Peyer's patch (tissue), 4 donors: ENCODE data around the gene LYST. TPM values are rescaled to one million over a fixed set of nuclear protein-coding genes. Genes with fewer than 3 reads are reported as not detected.
"Not testable (repeated sequence)": the region's sequence is repeated elsewhere in the genome, so short reads cannot be mapped to it uniquely, and the experiment has no call there.

Source experiments
- DNase-seq, 3 donors: peaks; one replicate each; pipeline ENCODE4 v3.0.0-alpha.2; 2017 to 2019
- H3K27ac ChIP-seq, 4 donors: fragments of 200-600 bp; sonication (generic); one replicate each; pipeline ENCODE4 v1.5.1; 2016 to 2019
- H3K27me3 ChIP-seq, 2 donors: fragments of 200-600 bp; sonication (generic); one replicate each; pipeline ENCODE4 v1.5.1; 2019
- H3K36me3 ChIP-seq, 3 donors: fragments of 200-600 bp; sonication (generic); one replicate each; pipeline ENCODE4 v1.5.1; 2016 to 2019
- H3K4me1 ChIP-seq, 4 donors: fragments of 200-600 bp; sonication (generic); one replicate each; pipeline ENCODE4 v1.5.1; 2016 to 2019
- H3K4me3 ChIP-seq, 4 donors: fragments of 200-600 bp; sonication (generic); 1 replicate in 3 of 4; 2 replicates in 1 of 4; pipeline ENCODE4 v1.5.1; 2016 to 2019; ENCODE audit warnings: mild to moderate bottlenecking in 1 of 4
- H3K9me3 ChIP-seq, 4 donors: fragments of 200-600 bp; sonication (generic); one replicate each; pipeline ENCODE4 v1.5.1; 2016 to 2019; ENCODE audit warnings: mild to moderate bottlenecking in 1 of 4
- POLR2A ChIP-seq, 2 donors: fragments of 450-650 bp; IDR thresholded peaks; one replicate each; pipeline ENCODE4 v1.5.1; 2017; ENCODE audit warnings: antibody characterized with exemption in 2 of 2, mild to moderate bottlenecking in 2 of 2, moderate library complexity in 2 of 2
- total RNA-seq, 4 donors: library from RNA; depleted of rRNA; stranded (reverse); fragments of >200 nt; gene quantifications; one replicate each; pipeline ENCODE4 v1.1.0, GENCODE V29; 2016
- TF ChIP-seq, protein P1 (sequence below), 6 experiments: fragments of 450-650 bp in 4 of 6; fragments of 200-600 bp in 2 of 6; sonication (generic) in 1 of 6; IDR thresholded peaks; one replicate each; pipeline ENCODE4 v1.5.1; 2017 to 2019; ENCODE audit warnings: antibody characterized with exemption in 6 of 6, mild to moderate bottlenecking in 3 of 6, moderate library complexity in 1 of 6

LYST gene, protein sequence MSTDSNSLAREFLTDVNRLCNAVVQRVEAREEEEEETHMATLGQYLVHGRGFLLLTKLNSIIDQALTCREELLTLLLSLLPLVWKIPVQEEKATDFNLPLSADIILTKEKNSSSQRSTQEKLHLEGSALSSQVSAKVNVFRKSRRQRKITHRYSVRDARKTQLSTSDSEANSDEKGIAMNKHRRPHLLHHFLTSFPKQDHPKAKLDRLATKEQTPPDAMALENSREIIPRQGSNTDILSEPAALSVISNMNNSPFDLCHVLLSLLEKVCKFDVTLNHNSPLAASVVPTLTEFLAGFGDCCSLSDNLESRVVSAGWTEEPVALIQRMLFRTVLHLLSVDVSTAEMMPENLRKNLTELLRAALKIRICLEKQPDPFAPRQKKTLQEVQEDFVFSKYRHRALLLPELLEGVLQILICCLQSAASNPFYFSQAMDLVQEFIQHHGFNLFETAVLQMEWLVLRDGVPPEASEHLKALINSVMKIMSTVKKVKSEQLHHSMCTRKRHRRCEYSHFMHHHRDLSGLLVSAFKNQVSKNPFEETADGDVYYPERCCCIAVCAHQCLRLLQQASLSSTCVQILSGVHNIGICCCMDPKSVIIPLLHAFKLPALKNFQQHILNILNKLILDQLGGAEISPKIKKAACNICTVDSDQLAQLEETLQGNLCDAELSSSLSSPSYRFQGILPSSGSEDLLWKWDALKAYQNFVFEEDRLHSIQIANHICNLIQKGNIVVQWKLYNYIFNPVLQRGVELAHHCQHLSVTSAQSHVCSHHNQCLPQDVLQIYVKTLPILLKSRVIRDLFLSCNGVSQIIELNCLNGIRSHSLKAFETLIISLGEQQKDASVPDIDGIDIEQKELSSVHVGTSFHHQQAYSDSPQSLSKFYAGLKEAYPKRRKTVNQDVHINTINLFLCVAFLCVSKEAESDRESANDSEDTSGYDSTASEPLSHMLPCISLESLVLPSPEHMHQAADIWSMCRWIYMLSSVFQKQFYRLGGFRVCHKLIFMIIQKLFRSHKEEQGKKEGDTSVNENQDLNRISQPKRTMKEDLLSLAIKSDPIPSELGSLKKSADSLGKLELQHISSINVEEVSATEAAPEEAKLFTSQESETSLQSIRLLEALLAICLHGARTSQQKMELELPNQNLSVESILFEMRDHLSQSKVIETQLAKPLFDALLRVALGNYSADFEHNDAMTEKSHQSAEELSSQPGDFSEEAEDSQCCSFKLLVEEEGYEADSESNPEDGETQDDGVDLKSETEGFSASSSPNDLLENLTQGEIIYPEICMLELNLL (N-terminal part only)
- 10 to 100 TPM; 27.8 to 68.5 (median 35.5) TPM for total RNA-seq

DNA sequence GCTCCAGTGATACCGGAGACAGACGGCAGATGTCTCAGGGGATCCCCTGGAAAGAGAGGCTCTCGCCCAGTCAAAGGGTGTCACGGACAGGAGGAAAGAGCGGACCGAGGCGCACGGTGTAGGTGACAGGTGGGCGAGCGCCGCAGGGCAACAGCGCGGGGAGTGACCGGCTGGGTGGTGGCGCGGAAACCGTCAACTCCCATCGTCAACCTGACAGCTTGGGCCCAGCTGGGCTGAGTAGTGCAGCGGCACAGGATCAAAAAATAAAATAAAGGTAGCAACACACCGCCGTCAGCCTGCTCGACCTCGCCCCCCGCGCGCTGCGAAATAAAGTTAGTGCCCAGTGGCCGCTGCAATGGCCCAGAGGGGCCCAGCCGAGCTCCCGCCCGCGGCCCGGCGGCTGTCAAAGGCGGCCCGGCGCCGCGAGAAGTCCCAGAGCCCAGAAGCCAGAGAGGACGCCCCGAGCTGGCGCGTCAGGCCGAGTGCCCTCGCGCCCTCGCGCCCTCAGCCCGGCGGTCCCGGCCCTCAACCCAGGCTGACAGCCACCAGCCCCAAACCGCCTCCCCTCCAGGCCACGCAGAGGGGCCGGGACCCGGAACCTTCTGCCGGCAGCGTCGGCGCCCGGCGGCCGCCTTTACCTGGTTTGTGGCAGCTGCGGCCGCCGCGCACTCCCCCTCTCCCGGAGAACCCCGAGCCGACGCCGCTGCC, at the start of gene LYST:
Gene LYST (minus strand): TSS at position 702 of the 708 bp plus-strand sequence. CDS start 36,489 bp downstream, outside the sequence.
- H3K4me3 ChIP-seq = peak within 1 kb of the TSS; percentile 58 to 99 (median 96)
- no peaks in the 10 kb centered on the region for H3K27me3 ChIP-seq
- TF ChIP-seq, protein P1, sequence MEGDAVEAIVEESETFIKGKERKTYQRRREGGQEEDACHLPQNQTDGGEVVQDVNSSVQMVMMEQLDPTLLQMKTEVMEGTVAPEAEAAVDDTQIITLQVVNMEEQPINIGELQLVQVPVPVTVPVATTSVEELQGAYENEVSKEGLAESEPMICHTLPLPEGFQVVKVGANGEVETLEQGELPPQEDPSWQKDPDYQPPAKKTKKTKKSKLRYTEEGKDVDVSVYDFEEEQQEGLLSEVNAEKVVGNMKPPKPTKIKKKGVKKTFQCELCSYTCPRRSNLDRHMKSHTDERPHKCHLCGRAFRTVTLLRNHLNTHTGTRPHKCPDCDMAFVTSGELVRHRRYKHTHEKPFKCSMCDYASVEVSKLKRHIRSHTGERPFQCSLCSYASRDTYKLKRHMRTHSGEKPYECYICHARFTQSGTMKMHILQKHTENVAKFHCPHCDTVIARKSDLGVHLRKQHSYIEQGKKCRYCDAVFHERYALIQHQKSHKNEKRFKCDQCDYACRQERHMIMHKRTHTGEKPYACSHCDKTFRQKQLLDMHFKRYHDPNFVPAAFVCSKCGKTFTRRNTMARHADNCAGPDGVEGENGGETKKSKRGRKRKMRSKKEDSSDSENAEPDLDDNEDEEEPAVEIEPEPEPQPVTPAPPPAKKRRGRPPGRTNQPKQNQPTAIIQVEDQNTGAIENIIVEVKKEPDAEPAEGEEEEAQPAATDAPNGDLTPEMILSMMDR (IDR thresholded peaks at IDR 0.05) = peak in 4 of 6 experiments; percentile 46 to 63 (median 56)
- TF ChIP-seq POLR2A (IDR thresholded peaks at IDR 0.05) = no peak
- DNase-seq = peak; percentile 62 to 83 (median 74)
- H3K4me1 ChIP-seq = peaks cover 0 to 26% (median 4%) of the 10 kb centered on the region in 4 donors
- no peaks in the 10 kb centered on the region for H3K36me3 ChIP-seq
- H3K9me3 ChIP-seq = no peaks in the 10 kb centered on the region
- H3K27ac ChIP-seq = peak within 1 kb of the TSS; percentile 72 to 99 (median 96)

DNA sequence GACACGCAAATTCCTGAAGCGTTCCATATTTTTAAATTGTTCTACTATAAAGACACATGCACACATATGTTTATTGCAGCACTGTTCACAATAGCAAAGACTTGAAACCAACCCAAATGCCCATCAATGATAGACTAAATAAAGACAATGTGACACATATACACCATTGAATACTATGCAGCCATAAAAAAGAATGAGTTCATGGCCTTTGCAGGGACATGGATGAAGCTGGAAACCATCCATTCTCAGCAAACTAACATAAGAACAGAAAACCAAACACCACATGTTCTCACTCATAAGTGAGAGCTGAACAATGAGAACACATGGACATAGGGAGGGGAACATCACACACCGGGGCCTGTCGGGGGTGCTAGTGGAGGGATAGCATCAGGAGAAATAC, 48.8 kb upstream of the LYST start:
- H3K9me3 ChIP-seq, H3K4me3 ChIP-seq, H3K36me3 ChIP-seq, DNase-seq, H3K27ac ChIP-seq, H3K27me3 ChIP-seq: not testable (repeated sequence)
- H3K4me1 ChIP-seq = peaks cover 0 to 30% (median 0%) of the 10 kb centered on the region in 4 donors

GRCh38 chr1:235913311-235913710, 46.6 kb upstream of the LYST start:
- Histone ChIP-seq H3K27me3 (no peaks in the 10 kb centered on the region), H3K36me3 (no peaks in the 10 kb centered on the region), H3K4me1 (peaks cover 0 to 15% (median 0%) of the 10 kb centered on the region in 4 donors), H3K9me3 (no peaks in the 10 kb centered on the region), H3K27ac (no peak overlapping the region), H3K4me3 (no peak overlapping the region)
- TF ChIP-seq POLR2A (IDR thresholded peaks at IDR 0.05) = no peak
- TF ChIP-seq, protein P1 (IDR thresholded peaks at IDR 0.05) = no peak
- DNase-seq = no peak

GRCh38 chr1:235911876-235912275, 45.2 kb upstream of the LYST start:
- no peaks in the 10 kb centered on the region for H3K9me3 ChIP-seq
- TF ChIP-seq, protein P1 (IDR thresholded peaks at IDR 0.05) = no peak
- no peak for TF ChIP-seq POLR2A (IDR thresholded peaks at IDR 0.05)

DNA sequence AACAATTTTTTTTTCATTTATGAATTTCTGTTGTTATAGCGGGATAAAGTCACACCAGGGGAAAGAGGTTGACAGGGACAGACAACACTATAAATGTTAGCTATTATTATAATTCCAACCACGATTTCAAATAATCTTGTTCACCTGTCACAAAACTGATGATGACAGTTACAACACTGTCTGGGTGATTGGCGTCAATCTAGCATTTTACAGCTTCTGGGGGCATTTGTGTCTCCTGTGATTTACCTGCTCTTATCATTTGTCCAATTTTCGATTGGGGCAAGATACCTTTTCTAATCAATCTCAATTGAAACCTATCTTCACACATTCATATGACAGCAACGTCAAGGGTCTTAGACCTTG, 44.6 kb upstream of the LYST start:
- Histone ChIP-seq H3K36me3 (no peaks in the 10 kb centered on the region), H3K9me3 (no peaks in the 10 kb centered on the region), H3K4me1 (peaks cover 0 to 5% (median 0%) of the 10 kb centered on the region in 4 donors), H3K4me3 (no peak overlapping the region), H3K27ac (no peak overlapping the region), H3K27me3 (no peaks in the 10 kb centered on the region)
- TF ChIP-seq POLR2A (IDR thresholded peaks at IDR 0.05) = no peak
- TF ChIP-seq, protein P1 (IDR thresholded peaks at IDR 0.05) = no peak
- DNase-seq = no peak

More at GRCh38 chr1:235911876-235912275, 45.2 kb upstream of the LYST start:
- Histone ChIP-seq H3K4me3 (no peak overlapping the region), H3K27ac (no peak overlapping the region), H3K4me1 (peaks cover 0 to 5% (median 0%) of the 10 kb centered on the region in 4 donors), H3K27me3 (no peaks in the 10 kb centered on the region), H3K36me3 (no peaks in the 10 kb centered on the region)
- DNase-seq = no peak
